Fibroblast of lung (primary cell): ENCODE data around the gene COG4. TPM values are rescaled to one million over a fixed set of nuclear protein-coding genes. Genes with fewer than 3 reads are reported as not detected.

ENCODE experiments used
- DNase-seq, 2 donors: peaks; one replicate each; pipeline versions ENCODE4 v3.0.0 to v3.0.0-alpha.2; 2010; ENCODE audit warnings: low read depth in 2 of 2
- H2AFZ ChIP-seq: 2 replicates; pipeline ENCODE4 v1.5.1; 2012; ENCODE audit warnings: low read length, control low read depth, inconsistent platforms
- H3K27ac ChIP-seq: 2 replicates; pipeline ENCODE4 v1.5.1; 2011; ENCODE audit warnings: low read length, control low read depth; ENCODE audit not compliant: insufficient read depth
- H3K27me3 ChIP-seq: 2 replicates; pipeline ENCODE4 v1.5.1; 2011; ENCODE audit warnings: mild to moderate bottlenecking, low read length; ENCODE audit not compliant: control insufficient read depth, insufficient read depth
- H3K36me3 ChIP-seq: 2 replicates; pipeline ENCODE4 v1.5.1; 2011; ENCODE audit warnings: low read length; ENCODE audit not compliant: control insufficient read depth, insufficient read depth
- H3K4me1 ChIP-seq: 2 replicates; pipeline ENCODE4 v1.5.1; 2011; ENCODE audit warnings: low read length; ENCODE audit not compliant: control insufficient read depth, insufficient read depth; ENCODE audit errors: extremely low read depth
- H3K4me2 ChIP-seq: 2 replicates; pipeline ENCODE4 v1.5.1; 2011; ENCODE audit warnings: low read length, control low read depth; ENCODE audit not compliant: insufficient read depth; ENCODE audit errors: extremely low read depth
- H3K4me3 ChIP-seq, 4 experiments: fragments of 200-600 bp in 1 of 4; sonication (generic) in 1 of 4; replicated peaks in 1 of 4; 2 replicates each; pipeline ENCODE4 v1.5.1; 2011 to 2016; ENCODE audit warnings: low read length in 4 of 4, low read depth in 3 of 4, mild to moderate bottlenecking in 3 of 4, control low read depth in 2 of 4, inconsistent platforms in 1 of 4, mixed read lengths in 1 of 4; ENCODE audit not compliant: insufficient read depth in 1 of 4; ENCODE audit errors: control extremely low read depth in 1 of 4
- H3K79me2 ChIP-seq: 2 replicates; pipeline ENCODE4 v1.5.1; 2012; ENCODE audit warnings: mild to moderate bottlenecking, low read length, inconsistent platforms; ENCODE audit not compliant: control insufficient read depth, insufficient read depth
- H3K9ac ChIP-seq: 2 replicates; pipeline ENCODE4 v1.5.1; 2011; ENCODE audit warnings: mild to moderate bottlenecking, low read length, control low read depth; ENCODE audit not compliant: insufficient read depth
- H3K9me3 ChIP-seq: 2 replicates; pipeline ENCODE4 v1.5.1; 2012; ENCODE audit warnings: low read depth, low read length; ENCODE audit not compliant: control insufficient read depth, insufficient read depth
- H4K20me1 ChIP-seq: 2 replicates; pipeline ENCODE4 v1.5.1; 2011; ENCODE audit warnings: low read length; ENCODE audit not compliant: control insufficient read depth, insufficient read depth; ENCODE audit errors: extremely low read depth
- CTCF ChIP-seq, 2 donors: IDR thresholded peaks in 1 of 2; conservative IDR thresholded peaks in 1 of 2; 1 replicate in 1 of 2; 2 replicates in 1 of 2; pipeline ENCODE4 v1.5.1; 2011 to 2012; ENCODE audit warnings: low read length in 2 of 2, control low read depth in 1 of 2, inconsistent platforms in 1 of 2, low read depth in 1 of 2, mild to moderate bottlenecking in 1 of 2
- EZH2 ChIP-seq: IDR thresholded peaks from 2 replicates; pipeline ENCODE4 v1.5.1; 2012; ENCODE audit warnings: low read length, control low read depth, mild to moderate bottlenecking; ENCODE audit errors: missing control alignments
- polyA plus RNA-seq, 2 donors: library from polyadenylated mRNA; depleted of rRNA in 1 of 2; stranded (reverse) in 1 of 2; unstranded in 1 of 2; fragments of >200 nt; gene quantifications; 2 replicates each; pipeline ENCODE4 v1.2.1, GENCODE V29; 2011 to 2012; ENCODE audit warnings: missing spikeins in 1 of 2
- total RNA-seq: library from RNA; depleted of rRNA; stranded (reverse); fragments of >200 nt; gene quantifications from 2 replicates; pipeline ENCODE4 v1.2.1, GENCODE V29; 2014

Gene COG4
- total and polyA plus RNA-seq, 2 donors (not counting 1 experiment from before 2014, with no cell fraction given), result 36.2 to 117 TPM

- Histone ChIP-seq H3K79me2 (no peaks in the 10 kb centered on the region), H3K9me3 (no peaks in the 10 kb centered on the region), H3K4me3 (no peak overlapping the region), H4K20me1 (no peaks in the 10 kb centered on the region), H3K4me1 (peaks cover 20% of the 10 kb centered on the region), H2AFZ (no peak overlapping the region), H3K9ac (no peak overlapping the region), H3K4me2 (no peak overlapping the region), H3K27ac (peak overlapping the region; percentile 5), H3K36me3 (peaks cover 26% of the 10 kb centered on the region), H3K27me3 (no peaks in the 10 kb centered on the region)
- TF ChIP-seq EZH2, result no peak
- TF ChIP-seq CTCF (conservative IDR thresholded peaks at IDR 0.05 in 1 of 2, IDR thresholded peaks at IDR 0.05 in 1 of 2; ENCODE audit: low read depth in 1 of 2, low read length in 2 of 2), result no peak
- DNase-seq, result peak in 1 of 2 donors; percentile 31
Observed at GRCh38 chr16:70478912-70479341, 44.4 kb downstream of the COG4 start.

GRCh38 chr16:70478169-70478568, 45.2 kb downstream of the COG4 start:
- H2AFZ ChIP-seq, result no peak overlapping the region
- H3K36me3 ChIP-seq, result peaks cover 23% of the 10 kb centered on the region

GRCh38 chr16:70476272-70477020, 46.9 kb downstream of the COG4 start:
- Histone ChIP-seq H3K4me2 (peak overlapping the region; percentile 54), H3K9ac (no peak overlapping the region), H3K27me3 (no peaks in the 10 kb centered on the region), H3K36me3 (peaks cover 18% of the 10 kb centered on the region), H3K9me3 (no peaks in the 10 kb centered on the region), H2AFZ (no peak overlapping the region), H3K27ac (peak overlapping the region; percentile 36), H3K4me1 (peaks cover 18% of the 10 kb centered on the region), H3K4me3 (no peak overlapping the region), H4K20me1 (no peaks in the 10 kb centered on the region), H3K79me2 (no peaks in the 10 kb centered on the region)
- DNase-seq, result peak; percentile 81 to 85
- TF ChIP-seq CTCF (conservative IDR thresholded peaks at IDR 0.05 in 1 of 2, IDR thresholded peaks at IDR 0.05 in 1 of 2; ENCODE audit: low read depth in 1 of 2, low read length in 2 of 2) (no peak), EZH2 (no peak)

More at GRCh38 chr16:70478169-70478568, 45.2 kb downstream of the COG4 start:
- Histone ChIP-seq H3K4me2 (no peak overlapping the region), H4K20me1 (no peaks in the 10 kb centered on the region), H3K9me3 (no peaks in the 10 kb centered on the region), H3K4me1 (peaks cover 20% of the 10 kb centered on the region), H3K27ac (no peak overlapping the region), H3K4me3 (no peak overlapping the region), H3K9ac (no peak overlapping the region), H3K79me2 (no peaks in the 10 kb centered on the region), H3K27me3 (no peaks in the 10 kb centered on the region)
- TF ChIP-seq EZH2 (no peak), CTCF (conservative IDR thresholded peaks at IDR 0.05 in 1 of 2, IDR thresholded peaks at IDR 0.05 in 1 of 2; ENCODE audit: low read depth in 1 of 2, low read length in 2 of 2) (no peak)
- no peak for DNase-seq
